Measurements from ENCODE around the gene PRPSAP1.
"Not testable (repeated sequence)": the region's sequence is repeated elsewhere in the genome, so short reads cannot be mapped to it uniquely, and the experiment has no call there.

The PRPSAP1 gene

GRCh38 chr17:76276461-76277299 is 77.0 kb downstream of the PRPSAP1 start:
- DNase-seq = no peak

- DNase-seq = no peak
These were observed 77.7 kb downstream of the PRPSAP1 start for GRCh38 chr17:76276069-76276431.

- DNase-seq = no peak
These were observed 78.2 kb downstream of the PRPSAP1 start for GRCh38 chr17:76275382-76276068.

GRCh38 chr17:76274112-76274956 is 79.4 kb downstream of the PRPSAP1 start:
- peak; percentile 53 for DNase-seq

GRCh38 chr17:76273445-76274111 is 80.1 kb downstream of the PRPSAP1 start:
- peak; percentile 34 for DNase-seq

GRCh38 chr17:76272541-76273444 is 80.9 kb downstream of the PRPSAP1 start:
- peak; percentile 46 for DNase-seq

GRCh38 chr17:76271669-76272540 is 81.8 kb downstream of the PRPSAP1 start:
- DNase-seq = peak; percentile 40

GRCh38 chr17:76270770-76271668 is 82.7 kb downstream of the PRPSAP1 start:
- peak; percentile 45 for DNase-seq

- DNase-seq = no peak
These were observed 83.6 kb downstream of the PRPSAP1 start for GRCh38 chr17:76270127-76270592.

- DNase-seq = no peak
These were observed 84.4 kb downstream of the PRPSAP1 start for GRCh38 chr17:76268991-76269981.

GRCh38 chr17:76268015-76268749 is 85.5 kb downstream of the PRPSAP1 start:
- DNase-seq = peak; percentile 51

GRCh38 chr17:76267581-76268001 is 86.1 kb downstream of the PRPSAP1 start:
- not testable (repeated sequence) for DNase-seq

- no peak for DNase-seq
These were observed 86.6 kb downstream of the PRPSAP1 start for GRCh38 chr17:76267051-76267576.

GRCh38 chr17:76266244-76266938 is 87.3 kb downstream of the PRPSAP1 start:
- peak; percentile 58 for DNase-seq

GRCh38 chr17:76265624-76266243 is 88.0 kb downstream of the PRPSAP1 start:
- peak; percentile 79 for DNase-seq
